Loucy (cell line): ENCODE measurements around the gene TNS3.

ENCODE experiments used
- H2AFZ ChIP-seq: fragments of 200-600 bp; sonication (generic); 2 replicates; pipeline ENCODE4 v1.6.0; 2016; ENCODE audit warnings: antibody characterized with exemption, mild to moderate bottlenecking, low read length, moderate library complexity
- H3F3A ChIP-seq: fragments of 200-600 bp; 2 replicates; pipeline ENCODE4 v1.6.0; 2016; ENCODE audit warnings: antibody characterized with exemption, low read depth, mild to moderate bottlenecking
- H3K27me3 ChIP-seq: fragments of 200-600 bp; sonication (generic); 2 replicates; pipeline ENCODE4 v1.6.1; 2014; ENCODE audit warnings: low read length, mild to moderate bottlenecking; ENCODE audit not compliant: insufficient read depth, poor library complexity, severe bottlenecking
- H3K36me3 ChIP-seq: fragments of 200-600 bp; sonication (generic); 2 replicates; pipeline ENCODE4 v1.6.1; 2016; ENCODE audit warnings: low read length; ENCODE audit not compliant: insufficient read depth
- H3K4me1 ChIP-seq: fragments of 200-600 bp; sonication (generic); 2 replicates; pipeline ENCODE4 v1.5.1; 2014; ENCODE audit warnings: low read length, mild to moderate bottlenecking; ENCODE audit not compliant: insufficient read depth, poor library complexity, severe bottlenecking
- H3K4me2 ChIP-seq: fragments of 200-600 bp; sonication (generic); 2 replicates; pipeline ENCODE4 v1.6.0; 2014; ENCODE audit warnings: antibody characterized with exemption, low read length, low read depth, mild to moderate bottlenecking; ENCODE audit not compliant: poor library complexity, severe bottlenecking
- H3K4me3 ChIP-seq: fragments of 200-600 bp; sonication (generic); 2 replicates; pipeline ENCODE4 v1.5.1; 2014; ENCODE audit warnings: low read length, mild to moderate bottlenecking, mixed read lengths; ENCODE audit not compliant: poor library complexity, severe bottlenecking
- H3K79me2 ChIP-seq: fragments of 200-600 bp; sonication (generic); 2 replicates; pipeline ENCODE4 v1.6.1; 2014; ENCODE audit warnings: low read length; ENCODE audit not compliant: insufficient read depth
- H3K9ac ChIP-seq: fragments of 200-600 bp; sonication (generic); 2 replicates; pipeline ENCODE4 v1.6.0; 2014; ENCODE audit warnings: mild to moderate bottlenecking, low read depth, low read length, moderate library complexity; ENCODE audit not compliant: poor library complexity, severe bottlenecking
- H3K9me2 ChIP-seq: fragments of 200-600 bp; sonication (generic); replicated peaks from 2 replicates; pipeline ENCODE4 v1.6.1; 2016; ENCODE audit warnings: low read depth, low read length, mixed read lengths
- H3K9me3 ChIP-seq: fragments of 200-600 bp; sonication (generic); 2 replicates; pipeline ENCODE4 v1.6.1; 2014; ENCODE audit warnings: mild to moderate bottlenecking, antibody characterized with exemption, low read length, low read depth; ENCODE audit not compliant: insufficient read depth
- H4K20me1 ChIP-seq: fragments of 200-600 bp; sonication (generic); 2 replicates; pipeline ENCODE4 v1.6.0; 2014; ENCODE audit warnings: antibody characterized with exemption, low read length, mild to moderate bottlenecking; ENCODE audit not compliant: insufficient read depth, poor library complexity, severe bottlenecking
- CTCF ChIP-seq: fragments of 200-600 bp; sonication (generic); conservative IDR thresholded peaks from 2 replicates; pipeline ENCODE4 v1.5.1; 2014; ENCODE audit warnings: mild to moderate bottlenecking, antibody characterized with exemption, low read length
- EZH2phosphoT487 ChIP-seq: fragments of 200-600 bp; IDR thresholded peaks from 2 replicates; pipeline ENCODE4 v1.6.1; 2018; ENCODE audit warnings: antibody characterized with exemption, mild to moderate bottlenecking, moderate library complexity, borderline replicate concordance

The TNS3 gene

DNA sequence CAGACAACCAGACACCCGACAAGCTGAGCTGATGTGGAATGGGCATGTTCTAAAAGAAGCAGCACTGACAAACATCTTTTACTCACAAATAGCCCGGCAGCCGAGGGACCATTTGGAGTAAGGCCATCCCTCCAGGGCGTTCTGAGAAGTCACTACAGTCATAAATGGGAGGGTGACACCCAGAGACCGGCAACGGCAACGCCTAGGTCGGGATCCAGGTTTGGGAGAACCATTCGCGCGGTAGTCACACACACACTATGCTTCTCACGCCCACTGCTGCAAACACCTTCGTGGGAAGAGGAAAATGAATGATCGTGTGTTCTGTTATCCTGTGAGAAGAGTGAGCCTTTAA is 9.8 kb downstream of the TNS3 start:
- Histone ChIP-seq H3K9me2 (no peaks in the 10 kb centered on the region), H3F3A (no peaks in the 10 kb centered on the region), H3K4me2 (no peak overlapping the region), H3K79me2 (no peaks in the 10 kb centered on the region), H3K4me1 (no peaks in the 10 kb centered on the region), H3K27me3 (no peaks in the 10 kb centered on the region), H3K9me3 (no peaks in the 10 kb centered on the region; the same call in 1 of the 2 replicates), H4K20me1 (no peaks in the 10 kb centered on the region), H2AFZ (no peak overlapping the region), H3K36me3 (no peaks in the 10 kb centered on the region), H3K4me3 (no peak overlapping the region), H3K9ac (no peak overlapping the region)
- no peak for TF ChIP-seq CTCF
- TF ChIP-seq EZH2phosphoT487: no peak

DNA sequence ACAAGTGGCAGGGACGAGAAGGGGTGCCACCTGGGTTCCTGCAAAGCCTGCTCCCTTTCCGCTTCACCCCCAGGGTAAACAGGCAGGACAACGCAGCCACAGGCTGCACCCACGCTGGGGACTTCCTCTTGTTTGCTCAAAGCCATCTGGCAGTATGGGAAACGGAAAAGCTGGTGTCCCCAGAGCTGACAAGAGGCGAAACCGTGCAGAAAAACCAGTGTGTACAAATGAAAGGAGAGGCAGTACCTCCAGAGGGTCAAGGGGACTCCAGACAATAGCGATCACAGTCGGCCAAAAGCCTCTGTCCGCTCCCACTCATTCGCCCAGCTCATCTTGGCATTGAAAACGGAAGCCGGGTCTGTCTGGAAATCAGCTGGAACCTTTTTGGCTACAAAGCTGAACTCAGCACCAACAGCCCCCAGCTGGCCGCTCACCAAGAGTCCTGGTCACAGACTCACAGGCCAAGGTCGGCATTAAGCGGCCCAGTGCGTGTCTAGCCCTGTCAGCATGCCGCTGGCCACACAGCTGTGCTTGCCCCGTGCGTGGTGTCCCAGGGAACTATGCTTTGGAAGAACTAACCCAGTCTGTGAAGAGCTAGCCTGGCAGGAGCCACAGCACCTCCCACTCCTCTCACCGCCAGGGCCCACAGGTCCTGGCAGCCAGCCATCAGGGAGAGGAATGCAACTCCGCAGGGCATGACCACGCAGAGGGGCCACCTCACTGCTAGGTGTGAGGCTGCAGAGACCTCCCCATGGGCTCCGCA is 10.4 kb downstream of the TNS3 start:
- Histone ChIP-seq H3K4me3 (no peak overlapping the region), H3K9me3 (no peaks in the 10 kb centered on the region; the same call in 1 of the 2 replicates), H3K9me2 (no peaks in the 10 kb centered on the region), H3F3A (no peaks in the 10 kb centered on the region), H3K79me2 (no peaks in the 10 kb centered on the region), H2AFZ (no peak overlapping the region), H3K4me1 (no peaks in the 10 kb centered on the region), H3K9ac (no peak overlapping the region), H3K36me3 (no peaks in the 10 kb centered on the region), H4K20me1 (no peaks in the 10 kb centered on the region), H3K27me3 (no peaks in the 10 kb centered on the region), H3K4me2 (no peak overlapping the region)
- TF ChIP-seq CTCF (no peak), EZH2phosphoT487 (no peak)

GRCh38 chr7:47570649-47571050 is 11.3 kb downstream of the TNS3 start:
- H3K9me3 ChIP-seq: no peaks in the 10 kb centered on the region; the same call in 1 of the 2 replicates
- H3K9me2 ChIP-seq: no peaks in the 10 kb centered on the region
- no peaks in the 10 kb centered on the region for H3K36me3 ChIP-seq
- H2AFZ ChIP-seq: no peak overlapping the region
- H3K4me2 ChIP-seq: no peak overlapping the region
- no peaks in the 10 kb centered on the region for H3F3A ChIP-seq
- H3K4me1 ChIP-seq: no peaks in the 10 kb centered on the region
- no peaks in the 10 kb centered on the region for H4K20me1 ChIP-seq
- no peaks in the 10 kb centered on the region for H3K79me2 ChIP-seq
- H3K4me3 ChIP-seq: no peak overlapping the region
- no peak overlapping the region for H3K9ac ChIP-seq
- no peak for TF ChIP-seq CTCF
- TF ChIP-seq EZH2phosphoT487: no peak
- H3K27me3 ChIP-seq: no peaks in the 10 kb centered on the region
